GM12892 (cell line): ENCODE measurements around the gene LRRN2.

Source experiments
- POLR2A ChIP-seq: IDR thresholded peaks from 2 replicates; pipeline ENCODE4 v1.6.1; 2011; ENCODE audit warnings: low read depth, low read length, control low read depth
- POLR2AphosphoS5 ChIP-seq: IDR thresholded peaks from 2 replicates; pipeline ENCODE4 v1.6.1; 2011; ENCODE audit warnings: low read depth, low read length, control low read depth
- TAF1 ChIP-seq: IDR thresholded peaks from 2 replicates; pipeline ENCODE4 v1.6.1; 2011; ENCODE audit warnings: low read depth, mild to moderate bottlenecking, control low read depth, low read length, borderline replicate concordance

DNA sequence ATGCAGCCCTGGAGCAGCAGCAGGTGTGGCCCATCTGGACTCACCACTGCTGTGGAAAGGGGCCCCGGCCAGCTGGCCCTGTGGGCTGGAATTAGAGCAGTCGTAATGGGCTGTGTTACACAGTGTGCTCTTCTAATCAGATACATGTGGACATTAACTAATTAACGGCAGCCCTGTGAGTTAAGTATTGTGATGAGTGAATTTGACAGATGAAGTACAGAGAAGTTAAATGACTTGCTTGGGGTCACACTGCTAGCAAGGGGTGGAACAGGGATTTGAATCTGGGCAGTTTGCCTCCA lies 110.7 kb downstream of the LRRN2 start:
- TF ChIP-seq POLR2AphosphoS5 (no peak), POLR2A (no peak), TAF1 (no peak)
